Measurements from ENCODE around the gene IFT80.
"Not testable (repeated sequence)": the region's sequence is repeated elsewhere in the genome, so short reads cannot be mapped to it uniquely, and the experiment has no call there.

Gene IFT80

GRCh38 chr3:160257606-160258005 lies 141.4 kb downstream of the IFT80 start:
- no peak for DNase-seq

- DNase-seq = no peak
Measured at GRCh38 chr3:160253298-160253697, 145.7 kb downstream of the IFT80 start.

- no peak for DNase-seq
Measured at GRCh38 chr3:160247766-160248165, 151.3 kb downstream of the IFT80 start.

- no peak for DNase-seq
Measured at GRCh38 chr3:160245261-160245800, 153.7 kb downstream of the IFT80 start.

- DNase-seq = not testable (repeated sequence)
Measured at GRCh38 chr3:160240719-160241118, 158.3 kb downstream of the IFT80 start.

- DNase-seq = no peak
Measured at GRCh38 chr3:160232014-160232413, 167.0 kb downstream of the IFT80 start.

- DNase-seq = no peak
Measured at GRCh38 chr3:160227419-160227818, 171.6 kb downstream of the IFT80 start.

GRCh38 chr3:160226026-160226907 lies 172.8 kb downstream of the IFT80 start:
- DNase-seq = no peak

- no peak for DNase-seq
Measured at GRCh38 chr3:160225176-160226025, 173.6 kb downstream of the IFT80 start, which contains the start of gene C3orf80. TSS of gene C3orf80 (plus strand) at chr3:160225422. CDS start at chr3:160225636, 214 bp downstream.

- DNase-seq = no peak
Measured at GRCh38 chr3:160224811-160225175, 174.2 kb downstream of the IFT80 start.

- no peak for DNase-seq
Measured at GRCh38 chr3:160224256-160224655, 174.8 kb downstream of the IFT80 start.

GRCh38 chr3:160221019-160221418 lies 178.0 kb downstream of the IFT80 start:
- DNase-seq = no peak

GRCh38 chr3:160220038-160220437 lies 179.0 kb downstream of the IFT80 start:
- no peak for DNase-seq

GRCh38 chr3:160218136-160218535 lies 180.9 kb downstream of the IFT80 start:
- DNase-seq = no peak

- DNase-seq = no peak
Measured at GRCh38 chr3:160217675-160218074, 181.3 kb downstream of the IFT80 start.

GRCh38 chr3:160213191-160213590 lies 185.8 kb downstream of the IFT80 start:
- no peak for DNase-seq

- DNase-seq = no peak
Measured at GRCh38 chr3:160210799-160211221, 188.2 kb downstream of the IFT80 start.

GRCh38 chr3:160210341-160210740 lies 188.7 kb downstream of the IFT80 start:
- no peak for DNase-seq
